Measurements from ENCODE around the gene ATP6V0E2. TPM values are rescaled to one million over a fixed set of nuclear protein-coding genes. Genes with fewer than 3 reads are reported as not detected.

The ATP6V0E2 gene
- polyA plus RNA-seq, 2 donors: 5.3 to 9.8 TPM

DNA sequence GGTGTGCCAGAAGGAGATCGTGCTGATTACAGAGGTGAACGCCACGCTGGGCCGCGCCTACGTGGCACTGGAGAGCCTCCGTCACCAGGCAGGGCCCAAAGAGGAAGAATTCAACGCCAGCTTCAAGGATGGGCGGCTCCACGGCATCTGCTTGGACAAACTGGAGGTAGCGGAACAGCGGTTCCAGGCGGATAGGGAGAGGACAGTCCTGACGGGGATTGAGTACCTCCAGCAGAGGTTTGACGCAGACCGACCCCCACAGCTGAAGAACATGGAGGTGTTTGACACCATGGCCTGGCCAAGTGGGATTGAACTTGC lies 12.1 kb upstream of the ATP6V0E2 start:
- 95% methylated on average over 16 of the region's 16 CpGs for WGBS, 2 donors

DNA sequence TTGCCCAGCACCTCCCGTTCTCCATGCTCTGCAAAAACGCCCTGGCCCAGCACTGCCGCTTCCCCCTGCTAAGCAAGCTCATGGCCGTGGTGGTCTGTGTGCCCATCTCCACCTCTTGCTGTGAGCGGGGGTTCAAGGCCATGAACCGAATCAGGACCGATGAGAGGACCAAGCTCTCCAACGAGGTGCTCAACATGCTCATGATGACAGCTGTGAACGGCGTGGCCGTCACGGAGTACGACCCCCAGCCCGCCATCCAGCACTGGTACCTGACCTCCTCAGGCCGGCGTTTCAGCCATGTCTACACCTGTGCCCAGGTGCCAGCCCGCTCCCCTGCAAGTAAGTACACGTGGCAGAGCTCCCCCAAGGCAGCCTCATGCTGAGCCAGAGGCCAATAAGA lies 11.6 kb upstream of the ATP6V0E2 start:
- Histone ChIP-seq H3K27ac (ENCODE audit: low read depth in 2 of 2, low read length in 1 of 2) (no peak overlapping the region), H3K4me1 (ENCODE audit: control insufficient read depth in 2 of 2, insufficient read depth in 2 of 2, low read length in 1 of 2) (no peaks in the 10 kb centered on the region), H3K27me3 (ENCODE audit: control insufficient read depth in 1 of 2, insufficient read depth in 2 of 2, low read length in 2 of 2) (no peaks in the 10 kb centered on the region), H3K4me3 (ENCODE audit: low read depth in 1 of 2, low read length in 2 of 2) (no peak overlapping the region), H3K9me3 (ENCODE audit: control insufficient read depth in 2 of 2, insufficient read depth in 1 of 2, low read depth in 1 of 2, low read length in 1 of 2) (no peaks in the 10 kb centered on the region), H3K36me3 (ENCODE audit: control insufficient read depth in 2 of 2, insufficient read depth in 2 of 2, low read length in 1 of 2) (peaks cover 19 to 37% of the 10 kb centered on the region in 2 donors)
- 88 to 96% methylated on average over 18 of the region's 18 CpGs for WGBS, 2 donors

More for the DNA sequence above, 12.1 kb upstream of the ATP6V0E2 start:
- Histone ChIP-seq H3K4me1 (ENCODE audit: control insufficient read depth in 2 of 2, insufficient read depth in 2 of 2, low read length in 1 of 2) (no peaks in the 10 kb centered on the region), H3K36me3 (ENCODE audit: control insufficient read depth in 2 of 2, insufficient read depth in 2 of 2, low read length in 1 of 2) (peaks cover 19 to 37% of the 10 kb centered on the region in 2 donors), H3K9me3 (ENCODE audit: control insufficient read depth in 2 of 2, insufficient read depth in 1 of 2, low read depth in 1 of 2, low read length in 1 of 2) (no peaks in the 10 kb centered on the region), H3K4me3 (ENCODE audit: low read depth in 1 of 2, low read length in 2 of 2) (no peak overlapping the region), H3K27me3 (ENCODE audit: control insufficient read depth in 1 of 2, insufficient read depth in 2 of 2, low read length in 2 of 2) (no peaks in the 10 kb centered on the region), H3K27ac (ENCODE audit: low read depth in 2 of 2, low read length in 1 of 2) (no peak overlapping the region)

DNA sequence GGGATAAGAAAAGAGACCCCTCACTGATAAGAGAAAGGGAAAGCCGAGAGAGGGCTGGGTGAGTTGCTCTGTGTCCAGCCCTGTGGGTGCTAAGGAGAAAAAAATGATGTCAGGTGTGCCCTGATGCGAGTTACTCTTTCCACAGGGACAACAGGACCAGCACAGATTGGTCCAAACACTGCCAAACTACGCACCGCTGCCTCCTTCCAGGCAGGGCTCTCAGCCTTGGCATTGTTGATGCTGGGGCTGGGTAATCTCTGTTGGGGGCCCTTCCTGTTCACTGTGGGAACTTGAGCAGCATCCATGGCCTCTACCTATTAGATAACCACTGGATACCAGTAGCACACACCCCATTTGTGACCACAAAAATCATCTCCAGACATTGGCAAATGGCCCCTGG lies 10.3 kb upstream of the ATP6V0E2 start:
- 92 to 100% methylated on average over 4 of the region's 4 CpGs for WGBS, 2 donors
- H3K36me3 ChIP-seq (ENCODE audit: control insufficient read depth in 2 of 2, insufficient read depth in 2 of 2, low read length in 1 of 2): peaks cover 19 to 37% of the 10 kb centered on the region in 2 donors
- H3K4me3 ChIP-seq (ENCODE audit: low read depth in 1 of 2, low read length in 2 of 2): no peak overlapping the region
- no peaks in the 10 kb centered on the region for H3K9me3 ChIP-seq (ENCODE audit: control insufficient read depth in 2 of 2, insufficient read depth in 1 of 2, low read depth in 1 of 2, low read length in 1 of 2)
- H3K27me3 ChIP-seq (ENCODE audit: control insufficient read depth in 1 of 2, insufficient read depth in 2 of 2, low read length in 2 of 2): no peaks in the 10 kb centered on the region
- H3K27ac ChIP-seq (ENCODE audit: low read depth in 2 of 2, low read length in 1 of 2): no peak overlapping the region
- H3K4me1 ChIP-seq (ENCODE audit: control insufficient read depth in 2 of 2, insufficient read depth in 2 of 2, low read length in 1 of 2): peaks cover 0 to 3% of the 10 kb centered on the region in 2 donors

DNA sequence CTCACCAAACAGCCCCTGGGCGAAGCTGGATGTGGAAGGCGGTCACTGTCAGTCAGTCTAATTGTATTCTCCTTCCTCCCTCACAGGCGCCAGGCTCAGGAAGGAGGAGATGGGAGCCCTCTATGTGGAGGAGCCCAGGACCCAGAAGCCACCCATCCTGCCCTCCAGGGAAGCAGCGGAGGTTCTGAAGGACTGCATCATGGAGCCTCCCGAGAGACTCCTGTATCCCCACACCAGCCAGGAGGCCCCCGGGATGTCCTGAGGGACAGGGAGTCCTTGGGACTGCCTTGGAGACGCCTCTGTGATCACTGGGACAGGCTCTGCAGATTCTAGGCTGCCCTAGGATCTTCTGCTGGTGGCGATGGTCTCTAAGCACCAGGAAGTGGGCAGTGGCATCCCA lies 9.7 kb upstream of the ATP6V0E2 start:
- Histone ChIP-seq H3K27ac (ENCODE audit: low read depth in 2 of 2, low read length in 1 of 2) (no peak overlapping the region), H3K9me3 (ENCODE audit: control insufficient read depth in 2 of 2, insufficient read depth in 1 of 2, low read depth in 1 of 2, low read length in 1 of 2) (no peaks in the 10 kb centered on the region), H3K36me3 (ENCODE audit: control insufficient read depth in 2 of 2, insufficient read depth in 2 of 2, low read length in 1 of 2) (peaks cover 19 to 37% of the 10 kb centered on the region in 2 donors), H3K4me3 (ENCODE audit: low read depth in 1 of 2, low read length in 2 of 2) (no peak overlapping the region), H3K4me1 (ENCODE audit: control insufficient read depth in 2 of 2, insufficient read depth in 2 of 2, low read length in 1 of 2) (peaks cover 0 to 4% of the 10 kb centered on the region in 2 donors), H3K27me3 (ENCODE audit: control insufficient read depth in 1 of 2, insufficient read depth in 2 of 2, low read length in 2 of 2) (no peaks in the 10 kb centered on the region)
- 88 to 90% methylated on average over 8 of the region's 8 CpGs for WGBS, 2 donors

DNA sequence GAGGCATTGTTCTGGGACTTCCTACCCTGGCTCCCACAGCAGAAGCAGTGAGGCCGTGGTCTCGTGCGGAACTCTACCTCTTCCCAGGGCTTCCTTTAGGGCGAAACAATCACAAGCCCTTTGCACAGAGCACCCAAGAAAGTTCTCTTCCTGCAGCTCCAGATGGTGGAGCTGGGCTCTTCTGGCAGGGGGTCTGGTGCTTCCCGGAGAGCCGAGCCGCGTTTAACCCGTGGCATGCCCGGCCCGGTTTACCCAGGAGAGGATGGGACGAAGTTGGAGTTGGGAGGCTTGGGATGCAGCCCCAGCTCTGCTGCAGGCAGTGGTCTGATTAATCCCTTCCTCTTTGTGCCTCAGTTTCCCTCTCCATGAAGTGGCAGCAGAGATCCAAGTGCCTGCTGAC lies 9.0 kb upstream of the ATP6V0E2 start:
- WGBS, 2 donors: 91 to 96% methylated on average over 12 of the region's 12 CpGs
- H3K27ac ChIP-seq (ENCODE audit: low read depth in 2 of 2, low read length in 1 of 2): no peak overlapping the region
- H3K4me1 ChIP-seq (ENCODE audit: control insufficient read depth in 2 of 2, insufficient read depth in 2 of 2, low read length in 1 of 2): peaks cover 0 to 4% of the 10 kb centered on the region in 2 donors

DNA sequence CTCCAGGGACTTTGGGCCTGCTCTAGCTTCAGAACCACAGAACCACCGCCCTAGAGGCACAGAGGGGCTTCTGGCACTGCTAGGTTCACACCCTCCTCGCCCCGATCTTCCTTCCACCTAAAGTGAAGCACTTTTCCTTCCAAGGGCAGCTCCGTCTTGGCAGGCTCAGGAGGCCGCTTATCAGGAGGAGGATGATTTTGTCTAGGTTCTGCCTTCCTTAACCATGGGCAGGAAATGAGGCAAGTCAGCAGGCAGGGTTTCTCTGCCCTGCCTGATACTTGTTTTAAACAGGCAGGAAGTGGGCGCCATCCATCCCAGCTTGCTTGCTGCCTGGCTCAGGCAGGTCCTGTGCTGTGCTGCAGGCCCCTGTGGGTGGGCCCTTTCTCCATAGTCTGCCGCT lies 8.3 kb upstream of the ATP6V0E2 start:
- Histone ChIP-seq H3K36me3 (ENCODE audit: control insufficient read depth in 2 of 2, insufficient read depth in 2 of 2, low read length in 1 of 2) (peaks cover 17 to 32% of the 10 kb centered on the region in 2 donors), H3K9me3 (ENCODE audit: control insufficient read depth in 2 of 2, insufficient read depth in 1 of 2, low read depth in 1 of 2, low read length in 1 of 2) (no peaks in the 10 kb centered on the region), H3K27me3 (ENCODE audit: control insufficient read depth in 1 of 2, insufficient read depth in 2 of 2, low read length in 2 of 2) (no peaks in the 10 kb centered on the region), H3K4me1 (ENCODE audit: control insufficient read depth in 2 of 2, insufficient read depth in 2 of 2, low read length in 1 of 2) (peaks cover 0 to 4% of the 10 kb centered on the region in 2 donors), H3K4me3 (ENCODE audit: low read depth in 1 of 2, low read length in 2 of 2) (no peak overlapping the region), H3K27ac (ENCODE audit: low read depth in 2 of 2, low read length in 1 of 2) (no peak overlapping the region)
- 70 to 79% methylated on average over 6 to 7 of the region's 7 CpGs for WGBS, 2 donors

More for the DNA sequence above, 9.0 kb upstream of the ATP6V0E2 start:
- H3K9me3 ChIP-seq (ENCODE audit: control insufficient read depth in 2 of 2, insufficient read depth in 1 of 2, low read depth in 1 of 2, low read length in 1 of 2): no peaks in the 10 kb centered on the region
- H3K36me3 ChIP-seq (ENCODE audit: control insufficient read depth in 2 of 2, insufficient read depth in 2 of 2, low read length in 1 of 2): peaks cover 19 to 34% of the 10 kb centered on the region in 2 donors
- H3K27me3 ChIP-seq (ENCODE audit: control insufficient read depth in 1 of 2, insufficient read depth in 2 of 2, low read length in 2 of 2): no peaks in the 10 kb centered on the region
- H3K4me3 ChIP-seq (ENCODE audit: low read depth in 1 of 2, low read length in 2 of 2): no peak overlapping the region

DNA sequence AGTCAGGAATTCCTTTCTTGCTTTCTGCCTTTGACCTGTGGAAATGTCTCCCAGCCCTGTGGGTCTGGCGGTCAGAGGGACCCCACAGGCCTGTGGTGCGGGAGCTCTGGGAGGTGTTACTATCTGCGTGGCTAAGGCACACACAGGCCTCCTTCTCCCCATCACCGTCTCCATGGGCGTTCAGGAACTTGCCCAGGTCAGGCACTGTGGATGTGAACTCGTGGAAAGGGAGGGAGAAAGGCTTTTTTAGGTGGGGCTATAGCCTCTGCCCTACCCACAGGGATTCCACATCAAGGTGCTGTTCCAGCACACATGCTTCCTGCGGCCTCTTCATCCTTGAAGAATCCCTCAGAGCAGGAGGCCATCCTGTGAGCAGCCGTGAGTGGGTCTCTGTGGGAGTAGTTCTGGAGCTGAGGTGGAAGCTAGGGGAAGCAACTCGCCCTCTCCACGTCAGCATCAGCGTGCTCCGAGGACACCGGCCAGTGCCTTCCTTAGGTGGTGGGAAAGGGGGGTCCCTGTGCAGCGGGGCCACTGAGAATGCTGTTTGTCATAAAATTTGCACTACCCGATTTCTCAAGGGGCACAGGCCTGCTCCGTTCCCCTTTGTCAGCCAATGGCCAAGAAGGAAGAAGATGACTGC lies 7.5 kb upstream of the ATP6V0E2 start:
- H3K4me1 ChIP-seq (ENCODE audit: control insufficient read depth in 2 of 2, insufficient read depth in 2 of 2, low read length in 1 of 2): peaks cover 0 to 4% of the 10 kb centered on the region in 2 donors
- H3K4me3 ChIP-seq (ENCODE audit: low read depth in 1 of 2, low read length in 2 of 2): no peak overlapping the region
- H3K36me3 ChIP-seq (ENCODE audit: control insufficient read depth in 2 of 2, insufficient read depth in 2 of 2, low read length in 1 of 2): peaks cover 17 to 24% of the 10 kb centered on the region in 2 donors
- H3K27me3 ChIP-seq (ENCODE audit: control insufficient read depth in 1 of 2, insufficient read depth in 2 of 2, low read length in 2 of 2): no peaks in the 10 kb centered on the region
- H3K27ac ChIP-seq (ENCODE audit: low read depth in 2 of 2, low read length in 1 of 2): no peak overlapping the region
- no peaks in the 10 kb centered on the region for H3K9me3 ChIP-seq (ENCODE audit: control insufficient read depth in 2 of 2, insufficient read depth in 1 of 2, low read depth in 1 of 2, low read length in 1 of 2)
- 89 to 90% methylated on average over 16 of the region's 16 CpGs for WGBS, 2 donors

DNA sequence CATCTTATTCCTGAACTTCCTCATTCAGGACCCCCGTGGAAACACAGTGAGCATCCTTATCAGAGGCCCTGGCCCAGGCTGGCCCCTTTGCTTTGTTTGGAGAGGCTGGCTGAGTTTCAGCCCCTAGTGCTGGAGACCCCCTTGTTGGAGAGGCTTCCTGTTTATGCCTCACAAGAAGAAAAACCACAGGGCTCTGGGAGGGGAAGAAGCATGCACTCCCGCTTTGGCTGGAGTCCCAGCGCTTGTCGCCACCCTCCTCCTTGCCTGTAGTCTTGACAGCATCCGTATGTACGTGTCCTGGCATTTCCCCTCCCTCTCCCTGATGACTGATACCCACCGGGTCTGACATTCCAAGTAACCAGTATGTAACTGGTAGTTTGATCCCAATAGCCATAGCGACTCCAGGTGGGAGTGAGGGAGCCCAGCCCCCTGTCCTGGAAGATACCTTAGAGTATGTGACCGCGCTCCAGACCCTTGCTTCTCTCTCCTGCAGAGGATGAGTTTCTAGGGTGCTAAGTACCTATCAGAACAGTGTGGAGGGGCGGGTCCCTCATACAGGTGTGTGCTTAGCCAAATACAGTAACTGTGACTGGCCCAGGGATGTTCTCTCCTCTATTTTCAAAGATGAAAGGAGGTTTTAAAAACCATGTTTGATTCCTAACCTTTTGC lies 6.9 kb upstream of the ATP6V0E2 start:
- H3K27me3 ChIP-seq (ENCODE audit: control insufficient read depth in 1 of 2, insufficient read depth in 2 of 2, low read length in 2 of 2): no peaks in the 10 kb centered on the region
- H3K9me3 ChIP-seq (ENCODE audit: control insufficient read depth in 2 of 2, insufficient read depth in 1 of 2, low read depth in 1 of 2, low read length in 1 of 2): no peaks in the 10 kb centered on the region
- H3K27ac ChIP-seq (ENCODE audit: low read depth in 2 of 2, low read length in 1 of 2): no peak overlapping the region
- 56 to 70% methylated on average over 11 of the region's 11 CpGs for WGBS, 2 donors
- H3K4me1 ChIP-seq (ENCODE audit: control insufficient read depth in 2 of 2, insufficient read depth in 2 of 2, low read length in 1 of 2): peaks cover 0 to 4% of the 10 kb centered on the region in 2 donors
- H3K36me3 ChIP-seq (ENCODE audit: control insufficient read depth in 2 of 2, insufficient read depth in 2 of 2, low read length in 1 of 2): peaks cover 17 to 23% of the 10 kb centered on the region in 2 donors
- no peak overlapping the region for H3K4me3 ChIP-seq (ENCODE audit: low read depth in 1 of 2, low read length in 2 of 2)

DNA sequence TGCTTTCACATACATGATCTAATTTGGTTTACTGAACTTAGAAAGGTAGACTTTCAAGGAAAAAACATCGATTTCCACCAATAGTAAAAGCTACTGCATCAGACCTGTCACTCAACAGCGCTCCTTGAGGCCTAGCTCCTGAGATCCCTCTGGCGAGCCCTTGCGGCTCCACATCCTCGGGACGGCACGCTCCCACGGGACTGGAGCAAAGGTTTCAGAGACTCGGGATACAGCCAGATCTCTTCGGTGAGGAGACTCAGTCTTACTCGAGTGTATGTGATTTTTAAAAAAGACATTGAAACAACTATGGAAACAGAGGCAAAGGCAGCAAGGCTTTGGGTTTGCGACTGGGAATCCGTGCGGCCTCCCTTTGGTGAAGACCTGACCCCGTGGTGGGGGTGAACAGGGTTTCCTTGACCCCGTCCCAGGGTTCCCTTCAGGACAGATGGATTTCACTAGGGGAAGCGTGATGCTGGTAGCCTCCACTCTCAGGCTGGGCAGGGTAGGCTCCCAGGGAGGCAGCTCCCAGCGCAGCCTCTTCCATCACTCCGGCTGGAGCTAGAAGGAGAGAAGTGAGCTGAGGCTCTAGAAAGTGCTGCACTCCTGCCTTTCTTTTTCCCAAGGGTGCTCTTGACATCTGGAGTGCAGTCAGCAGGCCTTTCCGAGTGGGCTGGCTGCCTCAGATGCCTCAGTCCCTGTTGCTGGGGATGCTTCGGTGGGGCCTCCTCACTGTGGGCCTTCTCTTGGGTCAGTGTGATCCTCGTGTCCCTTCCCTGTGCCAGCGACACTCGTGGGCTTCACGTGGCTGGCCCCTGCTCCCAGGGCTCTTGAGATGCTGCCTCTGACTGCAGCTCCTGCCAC lies 5.8 kb upstream of the ATP6V0E2 start:
- H3K27me3 ChIP-seq (ENCODE audit: control insufficient read depth in 1 of 2, insufficient read depth in 2 of 2, low read length in 2 of 2): no peaks in the 10 kb centered on the region
- no peak overlapping the region for H3K27ac ChIP-seq (ENCODE audit: low read depth in 2 of 2, low read length in 1 of 2)
- WGBS, 2 donors: 83 to 84% methylated on average over 25 of the region's 25 CpGs
- no peak overlapping the region for H3K4me3 ChIP-seq (ENCODE audit: low read depth in 1 of 2, low read length in 2 of 2)
- H3K9me3 ChIP-seq (ENCODE audit: control insufficient read depth in 2 of 2, insufficient read depth in 1 of 2, low read depth in 1 of 2, low read length in 1 of 2): no peaks in the 10 kb centered on the region
- peaks cover 11 to 15% of the 10 kb centered on the region in 2 donors for H3K36me3 ChIP-seq (ENCODE audit: control insufficient read depth in 2 of 2, insufficient read depth in 2 of 2, low read length in 1 of 2)
- peaks cover 0 to 4% of the 10 kb centered on the region in 2 donors for H3K4me1 ChIP-seq (ENCODE audit: control insufficient read depth in 2 of 2, insufficient read depth in 2 of 2, low read length in 1 of 2)

All from esophagus (tissue), 2 donors.